ENCODE data around the gene GPC3.

The GPC3 gene

DNA sequence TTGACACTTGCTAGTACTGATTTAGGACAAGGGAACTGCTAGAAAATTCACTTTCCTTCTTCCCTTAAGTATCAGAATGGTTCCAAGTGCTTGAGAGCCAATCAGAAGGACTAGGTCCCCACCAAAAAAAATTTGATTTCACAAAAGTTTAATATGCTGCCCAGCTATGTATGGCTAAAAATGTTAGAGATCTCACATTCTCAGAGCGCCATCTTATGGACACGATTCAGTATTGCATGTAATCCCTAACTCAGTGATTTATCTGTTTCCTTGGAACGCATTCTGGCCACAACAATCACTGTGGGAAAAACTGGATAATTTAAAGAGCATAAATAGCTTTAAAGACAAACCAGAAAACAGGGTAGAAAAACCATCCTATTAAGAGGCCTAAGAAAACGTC lies 315.0 kb downstream of the GPC3 start:
- DNase-seq, result peak in 1 of 2 experiments; percentile 6

- no peak for DNase-seq
Observed at GRCh38 chrX:133669214-133669613, 316.2 kb downstream of the GPC3 start.

GRCh38 chrX:133668225-133668931 lies 317.0 kb downstream of the GPC3 start:
- DNase-seq, result no peak

DNA sequence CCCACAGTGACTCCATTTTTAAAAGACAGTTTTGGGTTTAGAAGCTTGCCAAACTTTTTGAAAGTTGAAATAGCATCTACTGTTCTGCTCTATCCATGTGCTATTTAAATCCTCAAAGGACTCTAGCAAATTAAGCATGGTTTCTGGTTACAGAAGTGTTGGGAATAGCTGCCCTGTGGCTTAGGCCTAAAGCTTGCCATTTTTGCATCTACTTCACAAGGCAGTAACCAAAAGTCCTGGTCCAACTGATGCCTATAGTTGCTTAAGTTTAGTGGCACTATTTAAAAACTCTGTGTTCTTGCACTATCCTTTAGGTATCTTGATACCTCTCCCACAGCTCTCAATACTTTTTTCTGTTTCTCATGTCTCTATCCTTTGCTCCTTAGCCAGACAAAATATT lies 319.1 kb downstream of the GPC3 start:
- DNase-seq, result no peak

DNA sequence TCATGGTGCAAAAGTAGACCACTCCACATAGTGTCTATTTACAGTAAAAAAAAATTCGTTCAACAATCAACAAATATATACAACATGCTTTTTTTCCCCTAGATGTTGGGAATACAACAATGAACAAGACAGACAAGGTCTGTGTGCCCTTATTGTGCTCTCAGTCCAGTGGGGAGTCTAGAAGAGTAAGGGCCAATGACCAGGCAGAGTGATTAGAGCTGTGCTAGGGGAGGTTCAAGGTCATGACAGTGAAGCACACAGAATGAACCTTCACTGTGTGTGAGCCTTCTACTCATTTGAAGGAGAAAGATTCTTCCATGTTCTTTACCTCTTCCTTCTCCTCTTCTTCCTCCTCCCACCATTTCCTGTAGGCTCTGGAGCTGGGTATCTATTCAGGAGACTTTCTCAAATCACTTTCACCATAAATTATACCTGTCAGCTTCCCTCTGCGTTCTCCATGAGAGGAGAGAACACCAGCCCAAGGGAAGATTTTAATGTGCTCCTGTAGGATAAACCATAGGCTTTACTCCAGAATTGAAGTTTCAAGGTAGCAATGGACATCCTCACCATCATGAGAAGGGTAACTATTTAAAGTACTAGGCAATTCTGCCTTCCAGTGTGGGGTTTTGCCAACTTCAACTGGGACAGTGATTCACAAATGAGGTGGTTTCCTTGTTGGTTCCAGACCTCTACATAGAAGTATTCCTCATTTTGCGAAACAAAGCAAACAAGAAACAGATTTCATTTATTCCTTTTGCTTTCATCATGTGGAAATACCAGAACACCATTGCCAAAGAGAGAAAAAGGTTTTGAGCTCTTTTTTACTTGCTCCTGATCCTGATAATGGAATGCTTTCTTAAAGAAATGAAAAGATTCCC lies 323.2 kb downstream of the GPC3 start:
- no peak for DNase-seq

DNA sequence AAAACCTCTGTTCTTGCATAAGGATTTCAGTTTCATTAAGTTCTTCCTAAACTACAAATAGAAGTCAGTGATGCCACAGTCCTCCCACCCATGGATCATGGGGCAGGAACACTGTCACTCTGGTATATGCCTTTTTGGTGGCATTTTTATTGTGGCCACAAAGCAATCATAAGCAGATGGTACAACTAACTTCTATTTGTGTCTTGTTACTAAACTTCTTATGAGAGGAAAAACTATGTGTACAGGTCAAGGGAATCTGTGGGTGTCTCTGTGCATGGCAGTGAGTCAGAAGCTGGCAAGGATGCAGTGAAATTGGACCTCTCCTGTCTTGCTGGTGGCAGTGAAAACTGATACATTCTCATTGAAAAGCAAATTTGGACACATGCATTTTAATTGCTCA lies 325.1 kb downstream of the GPC3 start:
- DNase-seq, result no peak

GRCh38 chrX:133658293-133658911 lies 327.0 kb downstream of the GPC3 start:
- DNase-seq, result no peak

DNA sequence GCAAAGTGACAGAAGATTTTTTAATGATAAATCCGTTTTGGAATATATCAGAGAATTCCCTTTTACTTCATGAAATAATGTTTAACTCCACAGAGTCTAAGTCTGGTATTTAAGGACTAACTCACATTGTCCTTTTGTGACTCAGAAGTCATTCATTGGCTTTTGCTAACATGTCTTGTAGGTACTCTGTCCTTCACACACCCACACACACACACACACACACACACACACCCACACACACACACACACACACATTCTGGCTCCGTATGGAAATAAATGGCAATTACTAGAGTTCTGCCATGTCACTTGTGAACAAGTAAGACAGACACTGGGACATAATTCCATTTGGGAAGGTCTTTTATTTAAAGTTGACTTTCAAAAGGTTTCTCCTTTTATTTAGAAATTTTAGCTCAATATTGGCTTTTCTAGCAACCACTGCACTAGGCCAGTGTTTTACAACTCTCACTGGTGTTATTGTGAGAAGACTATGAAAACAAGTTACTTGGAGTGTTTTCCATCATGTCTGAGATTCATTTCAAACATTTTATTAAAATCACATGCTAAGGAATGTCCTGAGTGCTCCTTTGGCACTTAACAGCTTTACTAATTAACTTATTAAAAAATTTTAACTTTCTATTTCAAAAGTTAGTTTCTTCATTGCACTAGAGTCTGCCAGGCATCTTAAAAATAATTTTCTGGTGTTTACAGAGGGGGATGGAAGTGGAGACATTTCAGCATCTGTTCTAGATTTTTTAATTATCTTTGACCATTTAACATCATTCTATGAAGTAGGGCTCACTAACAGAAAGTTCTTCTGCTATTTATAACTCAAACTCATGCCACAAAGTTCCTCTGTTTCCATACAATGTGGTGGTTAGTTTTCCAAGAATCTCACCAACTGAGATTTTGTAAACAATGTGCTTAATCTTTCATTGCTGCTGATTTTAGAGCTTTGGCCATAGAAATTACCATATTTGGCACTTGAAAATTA lies 329.8 kb downstream of the GPC3 start:
- DNase-seq, result no peak

GRCh38 chrX:133654811-133655210 lies 330.6 kb downstream of the GPC3 start:
- no peak for DNase-seq

- no peak for DNase-seq
Observed at GRCh38 chrX:133653358-133653757, 332.0 kb downstream of the GPC3 start.

DNA sequence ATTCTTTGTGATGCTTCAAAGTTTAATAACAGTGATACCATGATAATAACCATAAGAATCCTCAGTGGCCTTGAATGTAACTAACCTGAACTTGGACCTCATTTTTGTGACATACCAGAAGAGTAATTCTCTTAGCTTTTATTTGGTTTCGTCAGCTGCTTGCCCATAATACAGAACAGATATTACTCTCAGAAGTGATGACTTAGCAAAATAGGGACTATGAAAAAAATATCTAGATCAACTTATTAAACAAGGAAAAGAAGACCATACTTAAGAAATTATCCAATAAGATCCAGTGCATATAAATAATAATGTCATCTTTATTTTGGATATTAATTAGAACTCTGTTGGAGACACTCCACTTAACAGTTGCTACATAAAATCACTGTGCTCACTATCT lies 333.2 kb downstream of the GPC3 start:
- no peak for DNase-seq

- DNase-seq, result no peak
Observed at GRCh38 chrX:133650239-133650638, 335.2 kb downstream of the GPC3 start.

DNA sequence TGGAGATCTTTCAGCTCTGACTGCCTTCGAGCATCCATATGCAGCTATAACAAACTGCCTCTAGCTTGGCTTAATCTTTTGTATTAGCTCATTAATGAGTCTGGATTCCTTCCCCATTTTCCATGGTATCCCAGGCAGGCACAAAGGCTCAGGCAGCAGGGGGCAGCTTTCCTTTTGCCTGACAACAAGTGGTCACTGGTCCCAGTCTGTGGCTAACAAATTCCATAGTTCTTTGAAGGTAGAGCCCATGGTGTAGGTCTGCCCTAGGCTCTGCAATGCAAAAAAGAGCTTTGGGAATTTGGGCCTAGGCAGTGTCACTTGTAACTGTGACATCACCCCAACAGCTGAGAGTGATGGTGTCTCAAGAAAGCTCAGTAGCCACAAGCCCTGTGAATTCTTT lies 335.7 kb downstream of the GPC3 start:
- DNase-seq, result no peak

DNA sequence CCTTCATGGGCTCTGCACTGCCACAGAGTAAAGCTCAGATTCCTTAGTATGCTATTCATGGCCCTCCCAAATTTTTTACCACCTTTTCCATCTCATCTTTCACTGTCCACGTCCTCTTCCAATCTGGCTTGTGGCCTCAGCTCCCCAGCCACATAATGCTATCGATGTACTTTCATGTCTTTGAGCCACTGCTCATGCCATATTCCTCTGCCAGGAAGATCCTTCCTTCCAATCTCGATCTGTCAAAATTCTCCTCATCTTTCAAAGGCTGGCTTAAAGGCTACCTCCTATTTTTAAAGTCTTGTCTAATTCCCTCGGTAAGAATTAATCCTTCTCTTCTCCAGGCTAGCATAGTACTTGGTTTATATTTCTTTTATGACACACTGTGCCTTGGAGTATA lies 336.8 kb downstream of the GPC3 start:
- DNase-seq, result no peak

DNA sequence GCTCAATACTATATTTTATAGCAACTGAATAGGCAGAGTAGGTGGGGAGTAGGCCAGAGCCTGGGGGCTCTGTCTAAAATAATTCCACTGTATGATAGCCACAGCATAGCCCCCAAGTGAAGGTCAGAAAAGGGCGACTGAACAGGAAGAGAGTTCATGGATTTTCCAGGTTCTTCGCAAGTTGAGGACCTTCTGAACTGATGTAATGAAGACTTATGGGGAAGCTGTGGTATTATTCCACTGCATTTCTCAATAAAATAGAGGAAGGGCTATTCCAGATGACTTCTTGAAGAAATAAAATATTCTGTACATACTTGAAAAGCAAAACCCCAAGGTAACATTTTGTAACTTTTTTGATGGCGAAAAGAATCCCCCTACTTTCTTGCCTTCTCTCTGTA lies 338.7 kb downstream of the GPC3 start:
- DNase-seq, result no peak

- DNase-seq, result no peak
Observed at GRCh38 chrX:133645977-133646718, 339.2 kb downstream of the GPC3 start.

GRCh38 chrX:133645256-133645655 lies 340.1 kb downstream of the GPC3 start:
- no peak for DNase-seq

GRCh38 chrX:133640161-133641015 lies 345.0 kb downstream of the GPC3 start:
- no peak for DNase-seq

DNA sequence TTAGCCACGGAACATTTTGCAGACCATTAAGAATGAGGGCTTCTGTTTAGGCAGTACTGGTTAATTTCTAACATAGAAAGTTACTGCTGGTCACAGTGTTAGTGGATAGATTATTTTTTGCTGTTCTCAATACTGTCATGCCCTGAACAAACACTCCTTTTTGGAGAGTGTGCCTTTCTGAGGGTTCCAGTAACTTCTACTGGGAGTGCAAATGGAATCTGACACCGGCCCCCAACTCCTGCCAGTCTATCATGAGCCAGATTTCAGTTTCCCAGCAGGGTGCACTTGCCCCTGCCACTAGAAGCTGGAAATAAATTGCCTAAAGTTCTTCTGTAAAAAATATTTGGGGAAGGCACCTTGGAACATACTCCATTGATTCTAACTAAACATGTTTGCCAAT lies 345.7 kb downstream of the GPC3 start:
- DNase-seq, result no peak

DNA sequence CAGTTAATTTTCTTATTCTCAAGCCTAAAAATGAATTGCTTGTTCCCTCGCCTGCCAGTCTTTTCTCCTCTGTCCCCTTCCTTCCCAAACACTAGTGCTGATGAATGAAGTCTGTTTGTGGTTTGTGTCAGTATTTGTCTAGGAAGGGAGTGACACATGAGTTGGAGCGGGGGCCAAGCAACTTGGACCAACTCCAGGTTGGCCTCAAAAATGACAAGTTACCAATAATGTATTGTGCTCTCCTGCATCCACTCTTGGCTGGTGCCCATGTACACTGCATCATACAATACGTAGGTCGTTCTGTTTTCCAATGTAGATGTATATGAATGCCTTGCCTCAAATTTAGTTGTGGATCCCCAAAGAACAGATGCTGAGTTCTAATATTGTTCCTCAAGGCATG lies 347.1 kb downstream of the GPC3 start:
- no peak for DNase-seq

GRCh38 chrX:133637765-133638164 lies 347.6 kb downstream of the GPC3 start:
- no peak for DNase-seq

Measured in NCI-H187 (cell line).